GM23338 (cell line): Measurements from ENCODE around the gene C4BPB. TPM values are rescaled to one million over a fixed set of nuclear protein-coding genes. Genes with fewer than 3 reads are reported as not detected.

Experiments
- ATAC-seq: fragments of 200-7000 bp; cut with Tn5 transposase; 3 replicates; pipeline ENCODE4 v1.9.1; 2020
- DNase-seq: peaks from one replicate; pipeline ENCODE4 v3.0.0-alpha.2; 2015; ENCODE audit warnings: low spot score
- H2AFZ ChIP-seq: fragments of 200-600 bp; sonication (generic); 2 replicates; pipeline ENCODE4 v1.8.0; 2016; ENCODE audit warnings: antibody characterized with exemption, mild to moderate bottlenecking, moderate library complexity
- H3F3A ChIP-seq: fragments of 200-600 bp; sonication (generic); replicated peaks from 2 replicates; pipeline ENCODE4 v1.8.0; 2017; ENCODE audit warnings: antibody characterized with exemption, mixed run types, low read depth
- H3K27ac ChIP-seq: fragments of 200-600 bp; sonication (generic); 2 replicates; pipeline ENCODE4 v1.6.1; 2016; ENCODE audit warnings: low read depth
- H3K27me3 ChIP-seq: fragments of 200-600 bp; sonication (generic); 2 replicates; pipeline ENCODE4 v1.8.0; 2016; ENCODE audit warnings: mild to moderate bottlenecking, mixed run types, moderate library complexity; ENCODE audit not compliant: insufficient read depth
- H3K36me3 ChIP-seq: fragments of 200-600 bp; sonication (generic); 2 replicates; pipeline ENCODE4 v1.8.0; 2016; ENCODE audit warnings: mild to moderate bottlenecking; ENCODE audit not compliant: insufficient read depth
- H3K4me1 ChIP-seq: fragments of 200-600 bp; sonication (generic); 2 replicates; pipeline ENCODE4 v1.8.0; 2016; ENCODE audit warnings: mild to moderate bottlenecking, moderate library complexity; ENCODE audit not compliant: insufficient read depth
- H3K4me2 ChIP-seq: fragments of 200-600 bp; sonication (generic); 2 replicates; pipeline ENCODE4 v1.7.1; 2017; ENCODE audit warnings: mixed run types
- H3K4me3 ChIP-seq: fragments of 200-600 bp; sonication (generic); 2 replicates; pipeline ENCODE4 v1.6.1; 2016; ENCODE audit warnings: mixed run types
- H3K79me2 ChIP-seq: fragments of 200-600 bp; sonication (generic); replicated peaks from 2 replicates; pipeline ENCODE4 v1.8.0; 2017; ENCODE audit warnings: mild to moderate bottlenecking; ENCODE audit not compliant: insufficient read depth
- H3K9me2 ChIP-seq: fragments of 200-600 bp; sonication (generic); 2 replicates; pipeline ENCODE4 v1.8.0; 2017; ENCODE audit not compliant: insufficient read depth
- H4K20me1 ChIP-seq: fragments of 200-600 bp; sonication (generic); replicated peaks from 2 replicates; pipeline ENCODE4 v1.8.0; 2017; ENCODE audit warnings: mild to moderate bottlenecking; ENCODE audit not compliant: insufficient read depth
- H3K27ac Mint-ChIP-seq: 2 replicates; pipeline ENCODE4 v1.8.0; 2020; ENCODE audit warnings: inconsistent platforms, mild to moderate bottlenecking, moderate library complexity, mixed read lengths
- H3K27me3 Mint-ChIP-seq: 3 replicates; pipeline ENCODE4 v1.8.0; 2022; ENCODE audit warnings: low read depth, mild to moderate bottlenecking, moderate library complexity, mixed read lengths, inconsistent platforms; ENCODE audit not compliant: insufficient read depth, poor library complexity
- H3K36me3 Mint-ChIP-seq: 3 replicates; pipeline ENCODE4 v1.8.0; 2021; ENCODE audit warnings: low read depth, mild to moderate bottlenecking, inconsistent platforms, moderate library complexity, mixed read lengths
- H3K4me1 Mint-ChIP-seq: 3 replicates; pipeline ENCODE4 v1.8.0; 2020; ENCODE audit warnings: mild to moderate bottlenecking, inconsistent platforms, mixed read lengths
- H3K4me3 Mint-ChIP-seq: 3 replicates; pipeline ENCODE4 v1.8.0; 2021; ENCODE audit warnings: moderate library complexity, mild to moderate bottlenecking, inconsistent platforms, mixed read lengths
- H3K9me3 Mint-ChIP-seq: 3 replicates; pipeline ENCODE4 v1.8.0; 2020; ENCODE audit warnings: moderate library complexity, mild to moderate bottlenecking, inconsistent platforms, mixed read lengths
- CREB1 ChIP-seq: fragments of 250-450 bp; sonication (Bioruptor Pico); IDR thresholded peaks from 2 replicates; pipeline ENCODE4 v1.5.0; 2020; ENCODE audit warnings: low read depth, mild to moderate bottlenecking, moderate library complexity
- CTCF ChIP-seq, 2 experiments: fragments of 200-600 bp in 1 of 2; sonication (generic) in 1 of 2; conservative IDR thresholded peaks; 2 replicates each; pipeline versions ENCODE4 v1.5.1 to v1.6.1; 2016 to 2017; ENCODE audit warnings: antibody characterized with exemption in 2 of 2, low read depth in 2 of 2, mild to moderate bottlenecking in 2 of 2, moderate library complexity in 1 of 2
- ETS1 ChIP-seq: IDR thresholded peaks from 2 replicates; pipeline ENCODE4 v1.6.1; 2016; ENCODE audit warnings: antibody characterized with exemption
- EZH2 ChIP-seq: fragments of 200-600 bp; sonication (generic); IDR thresholded peaks from one replicate; pipeline ENCODE4 v1.8.0; 2017; ENCODE audit warnings: antibody characterized with exemption, mild to moderate bottlenecking, low read depth; ENCODE audit not compliant: unreplicated experiment
- EZH2phosphoT487 ChIP-seq: fragments of 200-600 bp; sonication (generic); IDR thresholded peaks from one replicate; pipeline ENCODE4 v1.8.1; 2018; ENCODE audit warnings: antibody characterized with exemption; ENCODE audit not compliant: unreplicated experiment
- JUNB ChIP-seq: IDR thresholded peaks from one replicate; pipeline ENCODE4 v1.6.1; 2016; ENCODE audit warnings: antibody characterized with exemption; ENCODE audit not compliant: unreplicated experiment
- NANOG ChIP-seq: IDR thresholded peaks from 2 replicates; pipeline ENCODE4 v1.6.1; 2016; ENCODE audit warnings: antibody characterized with exemption, borderline replicate concordance
- POLR2AphosphoS5 ChIP-seq: IDR thresholded peaks from 2 replicates; pipeline ENCODE4 v1.6.1; 2016; ENCODE audit warnings: antibody characterized with exemption, low read depth
- REST ChIP-seq: IDR thresholded peaks from one replicate; pipeline ENCODE4 v1.6.1; 2018; ENCODE audit warnings: antibody characterized with exemption; ENCODE audit not compliant: unreplicated experiment
- STAT1 ChIP-seq: IDR thresholded peaks from one replicate; pipeline ENCODE4 v1.6.1; 2016; ENCODE audit warnings: antibody characterized with exemption; ENCODE audit not compliant: unreplicated experiment
- ZNF114 ChIP-seq: fragments of 250-450 bp; sonication (Bioruptor Pico); IDR thresholded peaks from 2 replicates; pipeline ENCODE4 v1.5.0; 2020; ENCODE audit warnings: mild to moderate bottlenecking, moderate library complexity
- ZNF331 ChIP-seq: fragments of 250-450 bp; sonication (Bioruptor Pico); IDR thresholded peaks from 2 replicates; pipeline ENCODE4 v1.5.0; 2020; ENCODE audit warnings: low read depth, mild to moderate bottlenecking, moderate library complexity
- ZNF462 ChIP-seq: fragments of 250-450 bp; sonication (Bioruptor Pico); IDR thresholded peaks from 2 replicates; pipeline ENCODE4 v1.5.0; 2020; ENCODE audit warnings: mild to moderate bottlenecking, moderate library complexity
- polyA plus RNA-seq: library from polyadenylated mRNA; unstranded; fragments of >200 nt; fragmentation: Nextera tagmentation; extraction: Ambion mirVana; gene quantifications from 2 replicates; pipeline ENCODE4 v1.2.1, GENCODE V29; 2016
- total RNA-seq: library from RNA; depleted of rRNA; stranded (reverse); fragments of >200 nt; shearing (Covaris generic); gene quantifications from 2 replicates; pipeline ENCODE4 v1.2.3, GENCODE V29; 2014

C4BPB gene
- total and polyA plus RNA-seq, 2 experiments from 2014 or later, result not detected

- Mint-ChIP-seq H3K9me3 (no peaks in the 10 kb centered on the region), H3K27me3 (peaks cover 3% of the 10 kb centered on the region), H3K4me1 (peaks cover 20% of the 10 kb centered on the region), H3K36me3 (peaks cover 17% of the 10 kb centered on the region), H3K4me3 (no peak overlapping the region), H3K27ac (no peak overlapping the region)
- no peaks in the 10 kb centered on the region for H3K79me2 ChIP-seq
- H2AFZ ChIP-seq, result no peak overlapping the region
- no peak overlapping the region for H3K27ac ChIP-seq
- no peaks in the 10 kb centered on the region; the same call in 1 of the 2 replicates for H4K20me1 ChIP-seq
- DNase-seq, result no peak
- H3K4me3 ChIP-seq, result no peak overlapping the region
- no peak for ATAC-seq
- H3F3A ChIP-seq, result no peaks in the 10 kb centered on the region
- H3K9me2 ChIP-seq, result no peaks in the 10 kb centered on the region
- H3K27me3 ChIP-seq, result no peaks in the 10 kb centered on the region
- H3K36me3 ChIP-seq, result peaks cover 10% of the 10 kb centered on the region; the same call in 1 of the 2 replicates
- no peak overlapping the region for H3K4me2 ChIP-seq
- H3K4me1 ChIP-seq, result no peaks in the 10 kb centered on the region
- TF ChIP-seq EZH2phosphoT487 (no peak), ZNF462 (CRISPR knock-in tag) (no peak), ETS1 (no peak), CTCF (conservative IDR thresholded peaks at IDR 0.05; ENCODE audit: low read depth in 2 of 2) (no peak), CREB1 (CRISPR knock-in tag) (no peak), NANOG (no peak), REST (no peak), STAT1 (no peak), ZNF331 (CRISPR knock-in tag) (no peak), JUNB (no peak), EZH2 (no peak), ZNF114 (CRISPR knock-in tag) (no peak), POLR2AphosphoS5 (no peak)
These were observed 30.4 kb upstream of the C4BPB start for GRCh38 chr1:207058252-207058651.
